NK-92 treated with Interleukin-12 subunit alpha and Interleukin-12 subunit beta, amount 100 ng/mL, for 24 hours (cell line): ENCODE measurements around the gene ANKK1.

Experiments used
- DNase-seq: peaks from one replicate; lab custom pipeline; 2025; lab: John Stamatoyannopoulos, UW

ANKK1 gene, protein sequence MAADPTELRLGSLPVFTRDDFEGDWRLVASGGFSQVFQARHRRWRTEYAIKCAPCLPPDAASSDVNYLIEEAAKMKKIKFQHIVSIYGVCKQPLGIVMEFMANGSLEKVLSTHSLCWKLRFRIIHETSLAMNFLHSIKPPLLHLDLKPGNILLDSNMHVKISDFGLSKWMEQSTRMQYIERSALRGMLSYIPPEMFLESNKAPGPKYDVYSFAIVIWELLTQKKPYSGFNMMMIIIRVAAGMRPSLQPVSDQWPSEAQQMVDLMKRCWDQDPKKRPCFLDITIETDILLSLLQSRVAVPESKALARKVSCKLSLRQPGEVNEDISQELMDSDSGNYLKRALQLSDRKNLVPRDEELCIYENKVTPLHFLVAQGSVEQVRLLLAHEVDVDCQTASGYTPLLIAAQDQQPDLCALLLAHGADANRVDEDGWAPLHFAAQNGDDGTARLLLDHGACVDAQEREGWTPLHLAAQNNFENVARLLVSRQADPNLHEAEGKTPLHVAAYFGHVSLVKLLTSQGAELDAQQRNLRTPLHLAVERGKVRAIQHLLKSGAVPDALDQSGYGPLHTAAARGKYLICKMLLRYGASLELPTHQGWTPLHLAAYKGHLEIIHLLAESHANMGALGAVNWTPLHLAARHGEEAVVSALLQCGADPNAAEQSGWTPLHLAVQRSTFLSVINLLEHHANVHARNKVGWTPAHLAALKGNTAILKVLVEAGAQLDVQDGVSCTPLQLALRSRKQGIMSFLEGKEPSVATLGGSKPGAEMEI

DNA sequence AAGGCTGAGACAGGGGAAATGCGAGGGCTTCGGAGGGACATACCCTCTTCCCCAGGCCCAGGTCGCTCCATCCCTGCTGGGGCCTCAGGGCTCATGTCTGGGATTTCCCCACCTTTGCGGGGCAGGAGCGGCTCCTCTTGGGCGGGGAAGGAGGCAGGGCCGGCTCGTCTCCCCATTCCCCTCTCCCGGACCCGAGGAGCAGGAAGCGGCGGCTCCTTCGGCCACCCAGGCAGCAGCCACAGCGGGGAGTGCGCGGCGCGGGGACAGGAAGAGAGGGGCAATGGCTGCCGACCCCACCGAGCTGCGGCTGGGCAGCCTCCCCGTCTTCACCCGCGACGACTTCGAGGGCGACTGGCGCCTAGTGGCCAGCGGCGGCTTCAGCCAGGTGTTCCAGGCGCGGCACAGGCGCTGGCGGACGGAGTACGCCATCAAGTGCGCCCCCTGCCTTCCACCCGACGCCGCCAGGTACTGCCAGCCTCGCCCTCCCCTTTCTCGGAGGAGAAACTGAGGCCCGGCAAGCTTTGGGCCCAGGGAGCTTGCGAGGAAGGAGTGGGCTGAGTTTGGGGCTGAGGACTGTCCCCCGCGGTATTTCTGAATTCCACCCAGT lies at the start of gene ANKK1:
ANKK1 (plus strand) TSS at position 175 of the 607 bp plus-strand sequence; CDS start at position 281, 106 bp downstream.
- DNase-seq, result no peak

DNA sequence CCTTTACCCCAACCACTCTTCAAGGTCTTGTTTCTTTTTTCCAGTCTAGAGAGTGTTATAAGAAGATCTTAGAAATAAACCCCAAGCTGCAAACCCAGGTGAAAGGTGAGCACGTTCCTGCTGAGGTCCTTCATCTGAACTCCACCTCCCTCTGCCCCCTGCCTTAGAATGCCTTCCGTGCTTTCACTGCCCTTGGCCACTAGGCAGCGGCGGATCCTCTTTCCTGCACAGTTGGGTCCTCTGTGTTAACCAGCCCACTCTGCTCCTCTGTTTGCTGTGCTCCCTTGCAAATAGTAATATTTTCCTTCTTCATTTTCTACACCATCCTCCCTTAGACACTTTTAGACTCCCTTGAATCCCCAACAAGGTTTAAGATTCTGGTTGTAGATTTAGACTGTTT lies 48.8 kb upstream of the ANKK1 start:
- no peak for DNase-seq

DNA sequence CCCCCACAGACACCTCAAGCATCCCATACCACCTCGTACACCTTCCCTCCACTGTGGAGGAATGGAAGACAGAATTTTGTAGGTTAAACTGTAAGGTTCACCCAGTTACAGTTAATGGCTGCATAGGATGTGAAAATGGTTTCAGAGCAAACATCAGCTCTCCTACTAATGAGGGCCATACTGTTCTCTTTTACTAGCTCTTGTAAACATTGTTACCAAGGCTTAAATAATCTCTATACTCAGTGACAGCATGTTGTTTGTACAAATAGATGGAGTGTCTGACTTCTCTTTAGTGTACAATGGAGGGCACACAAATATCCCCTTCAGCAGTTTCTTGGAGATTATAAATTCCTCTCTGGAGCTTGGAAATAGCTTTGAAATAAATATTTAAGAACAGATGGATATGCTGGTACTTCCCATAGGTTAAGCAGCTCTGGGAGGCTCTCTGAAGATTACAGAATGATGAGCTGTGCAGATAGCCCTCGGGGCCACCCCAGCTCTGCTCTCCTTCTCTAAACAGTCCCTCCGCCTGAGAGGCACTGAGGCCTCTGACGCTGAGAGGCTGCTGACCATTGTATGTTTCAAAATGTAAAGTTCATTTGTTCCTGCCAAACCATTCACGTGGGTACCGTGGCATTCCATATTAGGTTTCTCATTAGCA lies 47.5 kb upstream of the ANKK1 start:
- no peak for DNase-seq

DNA sequence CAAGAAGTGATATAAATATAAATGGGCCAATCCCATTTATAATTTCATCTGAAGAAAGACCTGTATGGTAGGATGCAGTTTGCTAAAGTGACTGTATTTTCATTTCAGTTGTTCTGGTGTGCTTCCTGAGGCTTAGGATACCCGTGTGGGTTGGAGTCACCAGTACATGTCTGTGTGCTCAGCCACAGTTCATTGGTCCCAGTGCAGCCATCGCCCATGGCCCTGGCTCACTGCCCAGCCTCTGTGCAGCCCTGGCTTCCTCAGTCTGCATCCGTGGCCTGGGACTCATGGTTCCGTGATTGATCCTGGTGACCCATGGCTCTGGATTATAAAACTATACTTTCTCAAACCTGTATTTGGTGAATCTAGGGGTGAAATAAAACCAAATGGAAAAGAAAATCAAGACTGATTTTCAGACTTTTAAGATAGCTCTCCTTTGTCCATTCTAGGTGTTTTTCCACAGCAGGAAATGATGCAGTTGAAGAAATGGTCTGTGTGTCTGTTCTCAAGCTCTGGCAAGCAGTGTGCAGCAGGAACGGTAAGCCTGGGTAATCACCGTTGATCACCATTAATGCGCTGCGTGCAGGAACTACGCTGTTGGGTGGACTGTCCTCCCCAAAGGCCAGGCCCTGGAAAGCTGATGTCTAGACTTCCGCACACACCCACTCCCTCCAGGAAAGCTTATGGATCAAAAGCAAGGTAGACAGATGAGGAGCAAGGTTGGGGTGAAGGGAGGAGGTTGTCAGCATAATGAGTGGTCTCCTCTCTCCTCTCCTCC lies 46.0 kb upstream of the ANKK1 start:
- no peak for DNase-seq

DNA sequence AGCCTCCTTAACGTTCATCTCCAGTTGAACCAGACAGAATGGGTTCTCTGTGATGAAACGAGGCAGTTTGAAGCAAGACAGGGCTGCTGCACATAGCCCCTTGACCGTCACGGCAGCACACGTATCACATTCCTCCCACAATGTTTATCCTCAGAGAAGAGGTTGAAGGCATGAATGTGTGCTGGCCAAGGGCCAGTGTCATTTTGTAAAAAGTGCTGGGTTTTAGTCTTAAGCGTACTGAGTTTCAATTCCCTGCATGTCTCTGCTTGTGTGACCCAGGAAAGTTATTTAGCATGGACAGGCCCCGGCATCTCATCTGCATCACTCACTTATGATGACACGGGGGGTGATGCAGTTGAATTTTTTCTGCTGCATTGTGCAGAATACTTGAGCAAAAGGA lies 41.6 kb upstream of the ANKK1 start:
- no peak for DNase-seq

DNA sequence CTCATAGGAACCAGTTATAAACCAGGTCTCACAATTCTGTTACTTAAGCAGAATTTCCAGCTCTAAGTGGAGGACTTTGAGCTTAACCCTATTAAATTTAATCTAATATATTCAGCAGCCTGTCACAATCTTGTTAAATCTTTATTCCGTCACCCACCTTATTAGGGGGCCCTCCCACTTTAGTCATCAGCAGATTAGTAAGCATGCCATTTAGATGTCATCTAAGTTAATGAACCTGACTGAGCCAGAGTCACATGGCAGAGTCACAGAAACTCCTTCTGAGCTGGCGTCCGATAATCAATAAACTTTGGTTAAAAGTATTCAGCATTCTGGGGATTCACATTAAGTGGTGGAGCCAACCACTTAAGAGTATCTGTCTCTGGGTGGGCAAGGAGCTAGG lies 38.1 kb upstream of the ANKK1 start:
- no peak for DNase-seq

DNA sequence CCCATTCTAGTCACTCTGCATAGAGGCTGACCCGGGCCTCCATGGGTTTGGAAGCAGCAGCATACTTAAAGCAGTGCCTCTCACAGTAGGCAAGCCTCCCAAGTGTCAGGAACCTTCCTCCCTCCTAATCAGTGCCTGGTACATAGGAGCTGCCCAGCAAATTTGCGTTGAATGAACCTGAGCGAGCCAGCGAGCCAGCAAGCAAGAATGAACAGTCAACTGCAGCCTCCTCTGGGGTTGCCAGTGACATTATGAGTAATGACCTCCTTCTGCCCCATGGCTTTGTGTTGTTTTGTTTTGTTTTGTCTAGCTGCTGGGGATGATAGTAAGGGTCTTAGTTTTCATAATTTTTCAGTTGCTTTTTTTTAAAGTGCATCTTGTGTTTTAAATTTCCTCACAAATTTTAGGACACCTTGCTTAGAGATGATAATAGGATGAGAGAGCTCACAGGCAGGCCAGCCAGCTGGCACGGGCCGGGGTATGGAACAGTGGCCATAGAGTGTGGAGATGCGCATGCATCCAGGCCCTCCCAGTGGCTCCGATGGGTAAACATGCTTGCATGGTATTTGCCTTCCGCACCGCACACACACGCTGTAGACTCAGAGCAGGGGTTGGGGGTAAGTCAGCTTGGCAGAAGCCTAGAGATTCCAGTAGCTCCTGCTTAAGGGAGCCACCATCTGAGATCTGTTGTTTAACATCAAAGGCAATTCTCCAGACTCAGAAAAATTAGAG lies 37.1 kb upstream of the ANKK1 start:
- DNase-seq, result no peak

DNA sequence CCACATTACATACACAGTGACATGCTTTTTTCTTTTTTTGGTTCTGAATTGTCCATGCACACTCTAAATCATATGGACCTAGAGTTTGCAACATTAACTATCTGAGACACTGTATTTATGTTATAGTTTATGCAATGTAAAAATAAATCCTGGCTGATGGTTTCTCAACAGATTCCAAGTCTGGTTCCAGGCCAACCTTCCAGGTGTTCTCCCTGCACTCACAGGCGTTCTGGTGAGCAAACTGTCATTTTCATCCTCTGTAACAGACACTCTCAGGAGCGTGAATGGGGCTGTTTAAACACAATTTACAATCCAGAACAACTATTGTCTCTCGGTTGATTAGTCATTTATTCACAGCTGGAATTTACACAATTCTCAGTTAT lies 36.5 kb upstream of the ANKK1 start:
- DNase-seq, result no peak

DNA sequence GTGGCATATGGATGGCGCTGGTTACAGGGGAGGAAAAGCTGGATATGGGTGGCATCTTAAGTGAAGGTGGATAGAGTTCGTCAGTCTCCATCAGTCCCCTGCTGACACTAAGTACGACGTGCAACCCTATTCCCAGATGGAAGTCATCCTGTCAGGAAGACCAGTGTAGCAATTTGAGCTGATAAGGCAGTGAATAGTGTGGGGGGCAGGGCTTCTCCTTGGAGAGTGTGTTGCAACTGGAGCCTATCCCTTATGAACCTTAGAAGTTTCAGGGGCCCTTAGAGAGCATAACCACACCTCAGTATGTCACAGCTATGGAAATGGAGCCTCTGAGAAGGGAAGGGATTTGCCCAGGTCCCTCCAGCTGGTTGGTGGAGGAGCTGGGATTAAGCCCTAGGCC lies 36.1 kb upstream of the ANKK1 start:
- DNase-seq, result no peak

DNA sequence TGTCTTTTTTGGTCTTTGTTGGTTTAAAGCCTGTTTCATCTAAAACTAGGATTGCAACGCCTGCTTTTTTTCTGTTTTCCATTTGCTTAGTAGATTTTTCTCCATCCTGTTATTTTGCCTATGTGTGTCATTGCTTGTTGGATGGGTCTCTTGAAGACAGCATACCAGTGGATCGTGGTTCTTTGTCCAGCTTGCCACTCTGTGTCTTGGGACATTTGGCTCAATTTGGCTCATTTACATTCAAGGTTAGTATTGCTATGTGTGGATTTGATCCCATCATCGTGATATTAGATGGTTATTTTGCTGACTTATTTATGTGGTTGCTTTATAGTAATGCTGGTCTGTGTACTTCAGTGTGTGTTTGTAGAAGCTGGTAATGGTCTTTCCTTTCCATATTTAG lies 31.4 kb upstream of the ANKK1 start:
- DNase-seq, result no peak

DNA sequence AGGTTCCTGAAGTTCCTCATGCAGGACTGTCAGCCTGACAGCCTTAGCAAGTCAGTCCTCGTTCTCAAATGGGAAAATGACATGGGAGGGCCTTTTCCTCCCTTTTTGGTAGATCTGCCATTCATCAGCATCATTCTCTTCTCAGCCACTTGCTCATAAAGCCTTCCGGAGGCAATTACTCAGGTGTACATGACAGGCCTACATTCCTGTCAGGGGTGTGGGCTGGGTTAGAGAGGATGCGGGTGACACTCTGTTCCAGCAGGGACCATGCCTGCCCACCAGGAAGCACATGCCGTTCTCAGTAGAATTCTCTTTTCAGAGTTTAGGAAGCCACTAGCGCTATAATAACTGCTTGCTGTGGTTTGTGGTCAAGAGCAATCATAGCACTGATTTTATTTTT lies 24.2 kb upstream of the ANKK1 start:
- no peak for DNase-seq

DNA sequence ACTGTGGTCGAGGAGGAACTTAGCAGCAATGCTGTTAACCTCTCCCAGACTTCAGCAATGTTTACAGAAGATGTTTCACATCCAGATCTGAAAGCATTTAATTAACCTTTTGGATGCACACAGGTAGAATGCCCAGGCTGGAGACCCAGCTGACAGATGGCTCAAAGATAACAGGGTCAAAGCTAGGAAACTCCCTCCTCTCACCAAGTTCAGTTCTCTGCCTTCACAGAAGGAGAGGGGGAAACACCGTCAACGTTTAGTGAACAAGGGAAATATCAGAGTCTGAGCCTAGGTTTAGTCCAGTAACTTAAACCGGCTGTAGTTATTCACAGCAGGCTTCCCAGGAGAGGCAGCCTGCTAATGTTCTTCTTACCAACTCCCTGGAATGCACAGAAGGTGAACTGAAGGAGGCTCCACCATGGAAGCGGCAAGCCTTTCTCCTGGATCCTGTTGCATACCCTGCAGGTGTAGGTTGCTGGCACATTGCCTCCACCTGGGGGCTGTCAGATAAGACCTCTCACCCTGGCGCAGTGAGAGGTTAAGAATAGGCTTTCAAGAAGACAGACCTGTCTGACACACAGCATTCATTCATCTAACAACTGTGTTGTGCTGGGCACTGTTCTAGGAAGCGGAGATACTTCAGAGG lies 23.5 kb upstream of the ANKK1 start:
- DNase-seq, result no peak

DNA sequence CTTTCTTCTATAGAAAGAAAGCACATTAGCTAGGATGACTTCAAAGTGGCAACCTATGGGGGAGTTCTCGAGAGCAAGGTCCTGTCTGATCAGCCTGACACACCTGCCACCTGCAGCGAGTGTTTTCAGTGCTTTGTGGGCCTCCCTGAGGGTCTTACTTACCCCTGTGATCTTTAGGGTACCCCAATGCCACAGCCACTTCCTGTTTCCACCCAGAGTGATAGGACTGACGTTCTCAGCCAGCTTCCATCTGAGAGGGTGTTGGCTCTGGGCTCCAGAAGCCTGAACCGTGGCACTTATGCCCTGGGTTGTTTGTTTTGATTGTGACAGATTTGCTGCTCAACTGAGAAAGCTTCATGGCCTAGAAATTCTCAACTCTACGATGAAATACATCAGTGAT lies 21.7 kb upstream of the ANKK1 start:
- DNase-seq, result no peak

DNA sequence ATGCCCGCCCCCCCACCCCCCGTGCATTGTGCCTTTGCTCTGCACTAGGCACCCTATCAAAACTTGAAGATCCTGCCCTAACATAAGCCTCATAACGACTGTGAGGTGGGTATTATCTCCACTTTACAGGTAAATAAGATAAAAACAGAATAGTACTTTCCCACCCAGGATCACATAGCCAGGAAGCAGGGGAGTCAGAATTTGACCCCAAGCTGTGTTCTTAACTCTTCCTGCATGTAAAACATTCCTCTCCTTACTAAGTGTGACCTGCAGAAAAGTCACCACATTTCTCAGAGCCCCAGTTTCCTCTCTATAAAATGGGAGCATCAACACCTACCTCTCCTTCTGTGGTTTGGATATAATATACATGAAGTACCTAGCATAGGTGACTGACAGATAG lies 18.2 kb upstream of the ANKK1 start:
- no peak for DNase-seq

DNA sequence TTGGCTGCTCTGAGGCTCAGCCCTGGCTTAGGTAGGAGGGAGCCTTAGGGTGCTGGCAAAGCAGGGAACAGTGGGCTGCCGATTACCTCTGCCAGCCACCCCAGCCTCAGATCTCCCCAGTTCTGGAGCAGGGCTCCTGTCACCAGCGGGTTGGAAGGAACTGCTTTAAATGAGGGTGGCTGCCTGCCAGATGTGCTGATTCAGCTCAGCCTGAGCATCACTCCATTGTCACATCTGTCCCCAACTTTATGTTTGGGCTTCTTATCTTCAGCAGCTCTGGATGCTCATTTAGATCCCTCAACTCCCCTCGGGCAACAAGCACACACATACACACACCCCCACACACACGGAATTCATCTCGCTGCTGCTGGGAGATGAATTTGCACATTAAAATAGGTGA lies 16.9 kb upstream of the ANKK1 start:
- no peak for DNase-seq

DNA sequence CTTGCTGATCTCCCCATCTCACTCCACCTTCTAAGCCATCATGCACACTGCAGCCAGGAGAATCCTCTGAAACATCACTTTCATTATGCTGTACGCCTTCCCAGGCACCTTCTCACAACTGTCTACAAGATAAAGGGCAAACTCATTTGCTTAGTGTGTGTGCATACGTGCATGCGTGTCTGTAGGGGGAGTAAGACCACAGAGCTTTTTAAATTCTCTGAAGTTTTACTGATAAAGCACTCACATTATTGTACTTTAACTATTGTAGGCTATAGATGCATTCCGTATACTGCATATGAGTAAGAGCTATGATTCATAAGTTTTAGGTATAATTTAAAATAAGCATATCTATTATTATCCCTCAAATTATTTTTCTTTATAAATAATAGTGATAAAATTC lies 15.3 kb upstream of the ANKK1 start:
- DNase-seq, result no peak

DNA sequence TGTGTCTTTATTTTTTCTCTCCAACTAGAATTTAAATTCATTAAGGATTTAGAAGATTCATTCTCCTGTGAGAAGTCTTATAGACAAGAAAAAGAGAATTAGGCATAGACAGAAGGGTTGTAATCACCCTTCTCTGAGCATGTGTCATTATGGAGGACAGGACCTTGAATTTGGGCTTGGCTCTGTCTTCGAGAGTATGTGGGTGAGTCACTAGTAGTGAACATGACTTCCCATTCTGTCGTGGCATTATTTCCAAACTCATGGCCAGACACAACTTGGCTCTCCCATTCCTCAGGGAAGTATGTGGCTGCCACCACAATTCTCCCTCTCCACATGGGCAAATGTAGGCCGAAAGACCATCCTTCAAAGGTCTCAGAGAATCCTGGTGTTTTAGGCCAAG lies 14.3 kb upstream of the ANKK1 start:
- DNase-seq, result no peak

DNA sequence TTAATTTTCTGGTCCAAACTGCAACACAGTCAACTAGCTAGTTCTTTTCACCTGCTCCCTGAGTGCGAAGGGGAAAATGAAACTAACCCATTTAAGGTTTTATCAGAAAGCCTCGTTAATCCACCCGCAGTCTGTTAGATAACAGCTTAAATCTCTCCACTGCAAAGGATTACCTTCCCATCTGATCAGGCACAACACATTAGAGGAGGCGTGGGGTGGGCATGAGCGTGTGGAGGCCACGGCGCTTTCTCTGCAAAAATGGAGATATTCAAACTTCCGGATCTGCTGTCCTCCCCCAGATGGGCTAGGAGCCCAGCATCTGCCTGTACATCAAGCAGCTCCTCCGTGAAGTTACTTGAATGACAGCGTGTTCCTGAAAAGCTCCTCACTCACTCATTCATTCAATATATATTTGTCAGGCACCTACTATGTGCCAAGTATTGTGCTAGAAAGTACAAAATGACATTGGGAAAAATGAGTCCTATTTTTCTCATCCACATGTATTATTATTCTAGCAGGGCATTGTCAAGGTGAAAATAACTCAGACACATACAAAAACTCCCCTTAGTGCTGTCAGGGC lies 13.5 kb upstream of the ANKK1 start:
- no peak for DNase-seq

DNA sequence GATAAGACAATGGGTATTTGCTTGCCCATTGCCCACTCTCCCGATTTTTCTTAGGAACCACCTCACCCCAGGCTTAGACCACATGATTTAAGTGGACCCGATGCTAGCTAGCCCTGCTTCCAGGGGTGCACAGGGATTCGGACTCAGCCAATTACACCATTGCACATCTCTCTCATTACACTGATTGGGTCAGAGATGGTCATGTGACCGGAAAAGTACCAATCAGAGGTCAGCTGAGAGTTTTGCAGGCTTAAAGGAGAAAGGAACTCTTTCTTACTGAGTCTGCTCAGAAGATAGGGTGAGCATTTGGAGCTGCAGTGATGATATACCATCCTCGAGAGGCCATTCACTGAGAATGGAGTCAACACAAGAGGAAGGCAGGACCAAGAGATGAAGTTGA lies 12.2 kb upstream of the ANKK1 start:
- no peak for DNase-seq

DNA sequence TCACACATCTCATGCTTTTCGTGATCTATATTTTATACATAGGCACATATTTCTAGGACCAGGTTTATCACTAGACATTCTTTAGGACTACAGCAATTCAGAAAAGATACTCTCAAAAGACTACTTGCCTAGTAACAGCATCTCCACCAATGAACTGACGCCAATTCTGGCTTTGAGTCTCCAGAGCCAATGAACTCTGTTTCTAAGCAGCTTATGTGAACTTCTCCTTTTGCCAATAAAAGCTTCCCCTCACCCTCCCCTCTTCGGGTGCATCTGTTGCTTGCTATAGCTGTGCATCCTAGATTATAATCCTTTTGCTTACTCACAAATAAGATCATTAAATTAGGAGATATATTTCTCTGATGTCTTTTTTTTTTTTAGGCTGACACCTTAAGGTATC lies 11.4 kb upstream of the ANKK1 start:
- no peak for DNase-seq
